GM13976 (cell line): ENCODE results near the gene OPRM1.

Source experiments
- DNase-seq: peaks from one replicate; pipeline ENCODE4 v3.0.0; 2012; ENCODE audit warnings: low spot score
- CTCF ChIP-seq: IDR thresholded peaks from 2 replicates; pipeline ENCODE4 v1.5.1; 2012; ENCODE audit warnings: borderline replicate concordance, mild to moderate bottlenecking; ENCODE audit not compliant: insufficient read depth; ENCODE audit errors: extremely low read depth, missing control alignments, control extremely low read depth
- in situ Hi-C: fragments of 300-500 bp; cut with MboI; formaldehyde crosslinking; loops from one replicate; pipeline ENCODE4 v1.12.0; 2022; ENCODE audit warnings: low sequenced_read_pairs, mixed read lengths, inconsistent platforms; ENCODE audit not compliant: unreplicated experiment

OPRM1 gene

GRCh38 chr6:154002894-154003293 lies 36.1 kb upstream of the OPRM1 start:
- in situ Hi-C loops, result no loop called here
- DNase-seq, result no peak

GRCh38 chr6:154010371-154010770 lies 28.7 kb upstream of the OPRM1 start:
- TF ChIP-seq CTCF, result no peak
- no peak for DNase-seq
- in situ Hi-C loops, result no loop called here

More at GRCh38 chr6:154002894-154003293, 36.1 kb upstream of the OPRM1 start:
- no peak for TF ChIP-seq CTCF

GRCh38 chr6:154012852-154013251 lies 26.2 kb upstream of the OPRM1 start:
- TF ChIP-seq CTCF, result no peak
- in situ Hi-C loops, result no loop called here
- DNase-seq, result no peak

- in situ Hi-C loops, result no loop called here
- no peak for DNase-seq
- no peak for TF ChIP-seq CTCF
Measured at GRCh38 chr6:154017786-154018185, 21.3 kb upstream of the OPRM1 start.

- in situ Hi-C loops, result no loop called here
- TF ChIP-seq CTCF, result no peak
- no peak for DNase-seq
Measured at GRCh38 chr6:154030646-154031045, 8.4 kb upstream of the OPRM1 start.

GRCh38 chr6:154041001-154041400 lies 2.0 kb downstream of the OPRM1 start:
- in situ Hi-C loops, result no loop called here
- no peak for DNase-seq
- no peak for TF ChIP-seq CTCF

GRCh38 chr6:154053141-154053540 lies 14.1 kb downstream of the OPRM1 start:
- in situ Hi-C loops, result no loop called here
- TF ChIP-seq CTCF, result no peak
- no peak for DNase-seq
